Body of pancreas (tissue), 4 donors: ENCODE measurements around the gene SLC35B1. TPM values are rescaled to one million over a fixed set of nuclear protein-coding genes. Genes with fewer than 3 reads are reported as not detected.

Source experiments
- ATAC-seq: fragments of 150-250 bp; one replicate; pipeline ENCODE4 v1.9.1; 2016
- DNase-seq, 4 donors: peaks; one replicate each; pipeline ENCODE4 v3.0.0-alpha.2; 2019
- H3K27ac ChIP-seq, 4 donors: fragments of 200-600 bp; sonication (generic); 1 replicate in 3 of 4; 2 replicates in 1 of 4; pipeline versions ENCODE4 v1.5.1 to v1.6.1; 2016 to 2019; ENCODE audit warnings: mild to moderate bottlenecking in 1 of 4, mixed read lengths in 1 of 4, moderate library complexity in 1 of 4
- H3K27me3 ChIP-seq, 2 donors: fragments of 200-600 bp; sonication (generic); one replicate each; pipeline ENCODE4 v1.6.0; 2016; ENCODE audit warnings: mild to moderate bottlenecking in 1 of 2
- H3K36me3 ChIP-seq, 2 donors: fragments of 200-600 bp; sonication (generic); replicated peaks in 1 of 2; 2 replicates each; pipeline ENCODE4 v1.5.1; 2016; ENCODE audit warnings: low read depth in 2 of 2; ENCODE audit not compliant: insufficient read depth in 1 of 2
- H3K4me1 ChIP-seq: fragments of 200-600 bp; sonication (generic); one replicate; pipeline ENCODE4 v1.6.0; 2016
- H3K4me3 ChIP-seq, 2 donors: fragments of 200-600 bp; sonication (generic); 1 replicate in 1 of 2; 2 replicates in 1 of 2; pipeline ENCODE4 v1.5.1; 2016 to 2019
- H3K9me3 ChIP-seq, 3 donors: fragments of 200-600 bp; sonication (generic); 1 replicate in 2 of 3; 2 replicates in 1 of 3; pipeline ENCODE4 v1.5.1; 2016
- POLR2A ChIP-seq, 3 donors: fragments of 450-650 bp; IDR thresholded peaks; one replicate each; pipeline ENCODE4 v1.6.1; 2016; ENCODE audit warnings: antibody characterized with exemption in 3 of 3, mild to moderate bottlenecking in 2 of 3
- WGBS, 2 donors: methylation state at CpG; one replicate each; pipeline ENCODE4 v1.1.5; 2017; 5-methylcytosine and 5-hydroxymethylcytosine counted together
- intact Hi-C: fragments of 100-400 bp; cut with DNase I; formaldehyde crosslinking; loops from one replicate; pipeline ENCODE4 v1.15.1; 2023
- total RNA-seq, 2 donors: library from RNA; depleted of rRNA; stranded (reverse); fragments of >200 nt; gene quantifications; one replicate each; pipeline ENCODE4 v1.1.0, GENCODE V29; 2016
- TF ChIP-seq, protein P1 (sequence below), 7 experiments: fragments of 450-650 bp in 4 of 7; fragments of 200-600 bp in 3 of 7; sonication (generic) in 3 of 7; IDR thresholded peaks; one replicate each; pipeline ENCODE4 v1.5.1; 2016 to 2019; ENCODE audit warnings: antibody characterized with exemption in 7 of 7

The SLC35B1 gene
- total RNA-seq: 10 to 100 TPM; 30.3 to 36.6 TPM

GRCh38 chr17:49707608-49708514 lies at the start of gene SLC35B1:
TSS of gene SLC35B1 (minus strand) at chr17:49707964. CDS start at chr17:49707833, 131 bp downstream.
- no peaks in the 10 kb centered on the region for H3K9me3 ChIP-seq
- peaks cover 26% of the 10 kb centered on the region for H3K4me1 ChIP-seq
- DNase-seq (peak; percentile 99 to 100 (median 100)), ATAC-seq (peak; percentile 100)
- WGBS, 2 donors: 0 to 1% methylated on average over 21 to 53 of the region's 53 CpGs
- intact Hi-C loops: no loop called here
- peak within 1 kb of the TSS; percentile 73 to 97 (median 89) for H3K27ac ChIP-seq
- no peaks in the 10 kb centered on the region for H3K27me3 ChIP-seq
- peak within 1 kb of the TSS; percentile 75 to 99 for H3K4me3 ChIP-seq
- TF ChIP-seq, protein P1, sequence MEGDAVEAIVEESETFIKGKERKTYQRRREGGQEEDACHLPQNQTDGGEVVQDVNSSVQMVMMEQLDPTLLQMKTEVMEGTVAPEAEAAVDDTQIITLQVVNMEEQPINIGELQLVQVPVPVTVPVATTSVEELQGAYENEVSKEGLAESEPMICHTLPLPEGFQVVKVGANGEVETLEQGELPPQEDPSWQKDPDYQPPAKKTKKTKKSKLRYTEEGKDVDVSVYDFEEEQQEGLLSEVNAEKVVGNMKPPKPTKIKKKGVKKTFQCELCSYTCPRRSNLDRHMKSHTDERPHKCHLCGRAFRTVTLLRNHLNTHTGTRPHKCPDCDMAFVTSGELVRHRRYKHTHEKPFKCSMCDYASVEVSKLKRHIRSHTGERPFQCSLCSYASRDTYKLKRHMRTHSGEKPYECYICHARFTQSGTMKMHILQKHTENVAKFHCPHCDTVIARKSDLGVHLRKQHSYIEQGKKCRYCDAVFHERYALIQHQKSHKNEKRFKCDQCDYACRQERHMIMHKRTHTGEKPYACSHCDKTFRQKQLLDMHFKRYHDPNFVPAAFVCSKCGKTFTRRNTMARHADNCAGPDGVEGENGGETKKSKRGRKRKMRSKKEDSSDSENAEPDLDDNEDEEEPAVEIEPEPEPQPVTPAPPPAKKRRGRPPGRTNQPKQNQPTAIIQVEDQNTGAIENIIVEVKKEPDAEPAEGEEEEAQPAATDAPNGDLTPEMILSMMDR (IDR thresholded peaks at IDR 0.05): peak; percentile 59 to 97 (median 85)
- peak; percentile 48 to 88 (median 76) for TF ChIP-seq POLR2A (IDR thresholded peaks at IDR 0.05)
- H3K36me3 ChIP-seq: peaks cover 8 to 17% of the 10 kb centered on the region in 2 donors

DNA sequence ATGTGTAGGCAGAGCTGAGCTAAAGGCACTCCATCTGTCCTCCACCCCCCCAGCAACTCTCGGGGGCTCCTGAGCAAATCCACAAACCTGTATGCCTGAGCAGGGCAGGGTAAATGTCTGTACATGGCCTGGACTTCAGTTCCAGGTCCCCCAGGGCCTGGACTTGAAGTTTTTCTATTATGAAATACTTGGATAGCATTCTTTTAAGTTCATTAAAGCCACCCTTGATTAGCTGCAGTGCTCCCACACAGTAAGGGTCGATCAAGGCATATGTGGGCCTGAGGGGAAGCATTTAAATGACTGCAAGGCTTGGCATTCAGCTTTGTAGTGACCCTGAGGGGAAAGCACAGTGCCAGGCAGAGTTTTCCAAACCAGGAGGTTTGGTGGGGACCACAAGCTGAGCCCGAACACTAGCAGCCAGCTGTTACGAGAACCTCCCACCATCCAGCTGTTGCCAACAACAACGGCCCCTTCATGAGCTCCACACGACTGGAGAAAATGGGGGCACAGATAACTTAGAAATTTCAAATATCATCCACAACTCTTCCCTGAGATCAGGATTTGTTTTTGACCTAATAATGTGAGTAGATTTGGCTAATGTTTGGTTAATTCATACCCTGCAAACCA lies 49.5 kb upstream of the SLC35B1 start:
- intact Hi-C loops: no loop called here
- no peaks in the 10 kb centered on the region for H3K27me3 ChIP-seq
- ATAC-seq (no peak), DNase-seq (no peak)
- H3K4me1 ChIP-seq: peaks cover 32% of the 10 kb centered on the region
- TF ChIP-seq, protein P1 (IDR thresholded peaks at IDR 0.05): no peak
- TF ChIP-seq POLR2A (IDR thresholded peaks at IDR 0.05): no peak
- 79 to 81% methylated on average over 3 to 6 of the region's 6 CpGs for WGBS, 2 donors
- H3K36me3 ChIP-seq: no peaks in the 10 kb centered on the region
- no peaks in the 10 kb centered on the region for H3K9me3 ChIP-seq
- no peak overlapping the region for H3K4me3 ChIP-seq
- peak overlapping the region in 1 of 4 donors; percentile 11 for H3K27ac ChIP-seq

DNA sequence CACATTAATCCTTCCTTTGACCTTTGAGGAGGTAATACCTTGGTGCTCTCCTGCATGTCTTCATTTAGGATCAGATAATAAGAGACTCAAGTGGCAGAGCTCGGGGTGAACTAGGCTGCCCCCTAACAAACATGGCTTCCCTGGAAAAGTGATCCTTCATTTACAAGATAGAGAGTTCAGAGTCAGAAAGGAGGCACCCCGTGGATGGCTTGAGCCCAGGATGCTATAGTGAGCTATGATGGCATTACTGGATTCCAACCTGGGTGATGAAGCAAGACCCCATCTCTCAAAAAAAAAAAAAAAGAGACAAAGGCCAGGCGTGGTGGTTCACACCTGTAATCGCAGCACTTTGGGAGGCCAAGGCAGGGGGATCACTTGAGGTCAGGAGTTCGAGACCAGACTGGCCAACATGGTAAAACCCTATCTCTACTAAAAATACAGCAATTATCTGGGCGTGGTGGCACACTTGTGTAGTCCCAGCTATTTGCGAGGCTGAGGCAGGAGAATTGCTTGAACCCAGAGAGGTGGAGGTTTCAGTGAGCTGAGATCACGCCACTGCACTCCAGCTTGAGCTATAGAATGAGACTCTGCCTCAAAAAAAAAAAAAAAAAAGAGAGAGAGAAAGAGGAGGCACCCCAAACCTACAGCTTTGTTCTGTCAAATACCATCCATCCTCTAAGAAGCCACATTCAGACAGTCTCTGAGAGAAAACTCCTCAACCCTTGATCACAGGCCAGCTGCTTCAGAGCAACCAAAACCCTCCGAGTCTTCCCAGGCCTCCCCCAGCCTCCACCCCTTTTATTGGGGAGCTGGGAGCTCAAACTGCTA lies 48.8 kb upstream of the SLC35B1 start:
- Histone ChIP-seq H3K27me3 (no peaks in the 10 kb centered on the region), H3K9me3 (no peaks in the 10 kb centered on the region), H3K4me3 (no peak overlapping the region), H3K4me1 (peaks cover 24% of the 10 kb centered on the region), H3K27ac (peak overlapping the region in 1 of 4 donors; percentile 11), H3K36me3 (no peaks in the 10 kb centered on the region)
- TF ChIP-seq, protein P1 (IDR thresholded peaks at IDR 0.05): no peak
- no peak for TF ChIP-seq POLR2A (IDR thresholded peaks at IDR 0.05)
- DNase-seq: no peak
- 87 to 91% methylated on average over 8 to 9 of the region's 9 CpGs for WGBS, 2 donors
- ATAC-seq: no peak
- intact Hi-C loops: no loop called here

DNA sequence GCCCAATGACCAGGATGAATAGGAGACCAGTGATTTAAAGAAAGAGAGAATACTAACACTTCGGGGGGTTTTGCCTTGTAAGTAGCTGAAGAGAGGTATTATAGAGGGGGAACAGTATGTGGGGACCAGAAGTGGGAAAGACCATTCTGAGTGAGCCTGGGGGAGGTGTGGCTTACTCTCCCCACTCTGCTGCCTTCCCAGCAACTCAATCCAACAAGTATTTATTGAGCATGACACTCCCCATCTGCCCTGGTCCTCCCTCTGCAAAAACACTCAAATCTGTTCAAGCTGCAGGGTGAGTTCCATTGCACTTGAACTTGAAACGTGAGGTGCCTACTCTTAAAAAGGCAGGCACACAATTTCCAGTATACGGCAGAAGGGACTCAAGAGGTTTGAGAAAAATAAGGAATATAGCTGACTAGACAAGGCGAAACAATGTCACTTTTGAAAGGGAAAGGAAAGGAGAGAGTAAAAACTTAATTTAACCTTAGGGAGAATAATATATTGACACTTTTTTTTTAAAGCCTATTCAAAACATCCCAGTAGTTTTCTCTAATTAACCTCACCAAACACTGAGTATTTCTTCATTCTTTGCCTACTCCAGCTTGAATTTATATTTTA lies 48.0 kb upstream of the SLC35B1 start:
- DNase-seq (no peak), ATAC-seq (no peak)
- intact Hi-C loops: no loop called here
- peaks cover 17% of the 10 kb centered on the region for H3K4me1 ChIP-seq
- no peaks in the 10 kb centered on the region for H3K9me3 ChIP-seq
- WGBS, 2 donors: 79 to 82% methylated on average over 4 of the region's 4 CpGs
- H3K4me3 ChIP-seq: no peak overlapping the region
- H3K27me3 ChIP-seq: no peaks in the 10 kb centered on the region
- TF ChIP-seq, protein P1 (IDR thresholded peaks at IDR 0.05): no peak
- TF ChIP-seq POLR2A (IDR thresholded peaks at IDR 0.05): no peak
- no peaks in the 10 kb centered on the region for H3K36me3 ChIP-seq
- peak overlapping the region in 1 of 4 donors; percentile 9 for H3K27ac ChIP-seq
